C4-2B (cell line): ENCODE measurements around the gene TK1.
A peak's percentile ranks its signal among the peaks of the same experiment; 100 is the strongest.

Source experiments
- H3K27ac ChIP-seq: fragments of 450-650 bp; 2 replicates; pipeline ENCODE4 v1.5.1; 2017
- CTCF ChIP-seq: fragments of 450-650 bp; conservative IDR thresholded peaks from 2 replicates; pipeline ENCODE4 v1.5.1; 2017; ENCODE audit warnings: mild to moderate bottlenecking
- ZFX ChIP-seq: fragments of 450-650 bp; IDR thresholded peaks from 2 replicates; pipeline ENCODE4 v1.6.1; 2017

Gene TK1

GRCh38 chr17:78174870-78175642 is 11.8 kb downstream of the TK1 start:
- peak overlapping the region; percentile 71 for H3K27ac ChIP-seq
- TF ChIP-seq CTCF, result peak; percentile 66
- 0 out of 2 replicates have a peak, but pooled peaks have one; percentile 50 for TF ChIP-seq ZFX

GRCh38 chr17:78174346-78174869 is 12.4 kb downstream of the TK1 start:
- TF ChIP-seq ZFX, result no peak
- TF ChIP-seq CTCF, result peak; percentile 80
- peak overlapping the region; percentile 71 for H3K27ac ChIP-seq

GRCh38 chr17:78173097-78173715 is 13.6 kb downstream of the TK1 start:
- TF ChIP-seq ZFX (no peak), CTCF (no peak)
- H3K27ac ChIP-seq, result peak overlapping the region; percentile 71

DNA sequence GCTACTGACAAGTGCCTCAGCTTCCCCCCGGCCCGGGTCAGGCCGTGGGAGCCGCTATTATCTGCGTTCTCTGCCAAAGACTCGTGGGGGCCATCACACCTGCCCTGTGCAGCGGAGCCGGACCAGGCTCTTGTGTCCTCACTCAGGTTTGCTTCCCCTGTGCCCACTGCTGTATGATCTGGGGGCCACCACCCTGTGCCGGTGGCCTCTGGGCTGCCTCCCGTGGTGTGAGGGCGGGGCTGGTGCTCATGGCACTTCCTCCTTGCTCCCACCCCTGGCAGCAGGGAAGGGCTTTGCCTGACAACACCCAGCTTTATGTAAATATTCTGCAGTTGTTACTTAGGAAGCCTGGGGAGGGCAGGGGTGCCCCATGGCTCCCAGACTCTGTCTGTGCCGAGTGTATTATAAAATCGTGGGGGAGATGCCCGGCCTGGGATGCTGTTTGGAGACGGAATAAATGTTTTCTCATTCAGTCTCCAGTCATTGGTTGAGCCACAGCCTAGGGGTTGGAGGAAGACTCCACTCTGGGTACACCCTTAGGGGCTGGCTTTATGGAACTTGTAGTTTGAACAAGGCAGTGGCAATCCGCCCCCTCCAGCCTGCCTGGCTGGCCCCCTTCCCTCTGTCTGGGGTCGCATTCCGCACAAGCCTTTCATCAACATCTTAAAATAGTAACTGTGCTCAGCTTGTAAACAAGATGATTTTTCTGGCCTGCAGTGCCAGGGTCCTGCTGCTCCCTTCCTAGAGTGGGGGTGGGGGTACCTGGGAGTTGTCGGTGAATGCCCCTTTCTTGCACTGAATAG is 14.4 kb downstream of the TK1 start:
- TF ChIP-seq ZFX (no peak), CTCF (no peak)
- peak overlapping the region; percentile 71 for H3K27ac ChIP-seq

DNA sequence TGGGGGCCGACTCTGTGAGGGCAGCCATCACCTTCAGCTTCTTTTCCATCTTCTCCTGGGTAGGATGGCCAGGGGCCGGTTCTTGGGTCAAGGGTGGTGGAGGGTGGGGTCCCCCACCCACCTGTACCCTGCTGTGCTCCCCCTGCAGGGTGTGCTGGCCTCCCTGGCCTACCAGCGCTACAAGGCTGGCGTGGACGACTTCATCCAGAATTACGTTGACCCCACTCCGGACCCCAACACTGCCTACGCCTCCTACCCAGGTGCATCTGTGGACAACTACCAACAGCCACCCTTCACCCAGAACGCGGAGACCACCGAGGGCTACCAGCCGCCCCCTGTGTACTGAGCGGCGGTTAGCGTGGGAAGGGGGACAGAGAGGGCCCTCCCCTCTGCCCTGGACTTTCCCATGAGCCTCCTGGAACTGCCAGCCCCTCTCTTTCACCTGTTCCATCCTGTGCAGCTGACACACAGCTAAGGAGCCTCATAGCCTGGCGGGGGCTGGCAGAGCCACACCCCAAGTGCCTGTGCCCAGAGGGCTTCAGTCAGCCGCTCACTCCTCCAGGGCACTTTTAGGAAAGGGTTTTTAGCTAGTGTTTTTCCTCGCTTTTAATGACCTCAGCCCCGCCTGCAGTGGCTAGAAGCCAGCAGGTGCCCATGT is 15.1 kb downstream of the TK1 start:
- peak overlapping the region; percentile 96; the same call in 1 of the 2 replicates for H3K27ac ChIP-seq

DNA sequence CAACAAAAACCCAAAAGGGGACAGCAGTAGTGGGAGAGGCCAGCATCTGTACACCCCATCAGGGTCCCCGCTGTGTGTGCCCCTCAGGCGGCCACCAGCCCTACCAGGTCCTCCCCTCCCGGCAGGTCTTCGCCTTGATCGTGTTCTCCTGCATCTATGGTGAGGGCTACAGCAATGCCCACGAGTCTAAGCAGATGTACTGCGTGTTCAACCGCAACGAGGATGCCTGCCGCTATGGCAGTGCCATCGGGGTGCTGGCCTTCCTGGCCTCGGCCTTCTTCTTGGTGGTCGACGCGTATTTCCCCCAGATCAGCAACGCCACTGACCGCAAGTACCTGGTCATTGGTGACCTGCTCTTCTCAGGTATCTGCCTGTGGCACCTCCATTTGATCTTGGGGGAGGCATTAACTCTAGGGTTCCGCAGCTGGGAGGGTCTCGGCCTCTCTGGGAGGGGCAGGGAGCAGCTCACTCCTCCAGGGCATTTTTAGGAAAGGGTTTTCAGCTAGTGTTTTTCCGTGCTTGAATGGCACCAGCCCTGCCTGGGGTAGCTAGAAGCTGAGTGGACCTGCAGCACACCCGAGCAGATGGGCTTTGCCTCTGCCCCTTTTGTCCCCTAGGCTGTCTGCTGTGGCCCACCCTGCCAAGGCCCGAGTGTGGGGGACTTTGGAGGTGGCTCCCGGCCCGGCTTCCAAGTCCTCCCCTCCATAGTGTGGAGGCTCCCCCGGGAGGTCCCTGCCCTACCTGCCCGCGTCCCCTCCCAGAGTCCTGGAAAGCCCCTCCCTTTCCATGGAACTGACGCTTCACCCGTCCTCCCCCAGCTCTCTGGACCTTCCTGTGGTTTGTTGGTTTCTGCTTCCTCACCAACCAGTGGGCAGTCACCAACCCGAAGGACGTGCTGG is 15.9 kb downstream of the TK1 start:
- peak overlapping the region; percentile 96 for H3K27ac ChIP-seq
- no peak for TF ChIP-seq CTCF
- no peak for TF ChIP-seq ZFX
